DND-41 (cell line): ENCODE measurements around the gene MGAT5B.

Source experiments
- ATAC-seq: fragments of 200-7000 bp; cut with Tn5 transposase; 3 replicates; pipeline ENCODE4 v1.9.1; 2021; ENCODE audit warnings: low read depth; ENCODE audit not compliant: insufficient read depth
- DNase-seq: peaks from one replicate; pipeline ENCODE4 v3.0.0-alpha.2; 2020
- H2AFZ ChIP-seq: 2 replicates; pipeline ENCODE4 v1.6.0; 2012; ENCODE audit warnings: low read depth, low read length
- H3K27ac ChIP-seq: 2 replicates; pipeline ENCODE4 v1.5.1; 2012; ENCODE audit warnings: low read length, inconsistent platforms
- H3K27me3 ChIP-seq: fragments of 200-600 bp; sonication (generic); 2 replicates; pipeline ENCODE4 v1.6.0; 2012; ENCODE audit warnings: low read length, mild to moderate bottlenecking, inconsistent platforms; ENCODE audit not compliant: insufficient read depth, poor library complexity
- H3K36me3 ChIP-seq: 2 replicates; pipeline ENCODE4 v1.5.1; 2012; ENCODE audit warnings: low read length, inconsistent platforms; ENCODE audit not compliant: insufficient read depth
- H3K4me1 ChIP-seq: 2 replicates; pipeline ENCODE4 v1.5.1; 2012; ENCODE audit warnings: mild to moderate bottlenecking, low read length; ENCODE audit not compliant: insufficient read depth
- H3K4me2 ChIP-seq: 2 replicates; pipeline ENCODE4 v1.6.0; 2012; ENCODE audit warnings: mild to moderate bottlenecking, moderate library complexity, low read length, inconsistent platforms; ENCODE audit not compliant: insufficient read depth
- H3K4me3 ChIP-seq, 2 experiments: fragments of 200-600 bp in 1 of 2; shearing (Covaris generic) in 1 of 2; 2 replicates each; pipeline ENCODE4 v1.5.1; 2012 to 2016; ENCODE audit warnings: inconsistent platforms in 2 of 2, low read length in 2 of 2, mild to moderate bottlenecking in 2 of 2, low read depth in 1 of 2, moderate library complexity in 1 of 2
- H3K79me2 ChIP-seq: 2 replicates; pipeline ENCODE4 v1.6.0; 2012; ENCODE audit warnings: low read length, inconsistent platforms; ENCODE audit not compliant: insufficient read depth
- H3K9ac ChIP-seq: 2 replicates; pipeline ENCODE4 v1.6.0; 2012; ENCODE audit warnings: low read depth, mild to moderate bottlenecking, inconsistent platforms, low read length, moderate library complexity
- H3K9me3 ChIP-seq: 2 replicates; pipeline ENCODE4 v1.5.1; 2012; ENCODE audit warnings: low read length, moderate library complexity, mild to moderate bottlenecking, inconsistent platforms; ENCODE audit not compliant: insufficient read depth, severe bottlenecking
- H4K20me1 ChIP-seq: 2 replicates; pipeline ENCODE4 v1.6.0; 2012; ENCODE audit warnings: low read length; ENCODE audit not compliant: insufficient read depth
- CTCF ChIP-seq: IDR thresholded peaks from 2 replicates; pipeline ENCODE4 v1.5.1; 2012; ENCODE audit warnings: borderline replicate concordance, low read length, moderate library complexity, mild to moderate bottlenecking; ENCODE audit not compliant: poor library complexity, severe bottlenecking; ENCODE audit errors: extremely low read depth
- EZH2 ChIP-seq: IDR thresholded peaks from 3 replicates; pipeline ENCODE4 v1.6.1; 2012; ENCODE audit warnings: borderline replicate concordance, low read depth, mild to moderate bottlenecking, moderate library complexity, low read length, inconsistent platforms; ENCODE audit not compliant: severe bottlenecking

The MGAT5B gene

GRCh38 chr17:76948726-76949342 lies 80.6 kb downstream of the MGAT5B start:
- no peaks in the 10 kb centered on the region for H3K4me1 ChIP-seq
- TF ChIP-seq CTCF (no peak), EZH2 (no peak)
- no peak for DNase-seq
- no peak for ATAC-seq
- no peaks in the 10 kb centered on the region for H4K20me1 ChIP-seq
- H3K9me3 ChIP-seq = no peaks in the 10 kb centered on the region
- H3K27me3 ChIP-seq = no peaks in the 10 kb centered on the region
- no peak overlapping the region for H2AFZ ChIP-seq
- no peaks in the 10 kb centered on the region for H3K36me3 ChIP-seq
- no peaks in the 10 kb centered on the region for H3K79me2 ChIP-seq
- H3K9ac ChIP-seq = no peak overlapping the region
- H3K27ac ChIP-seq = no peak overlapping the region
- no peak overlapping the region for H3K4me3 ChIP-seq
- no peak overlapping the region for H3K4me2 ChIP-seq

GRCh38 chr17:76949913-76950695 lies 81.9 kb downstream of the MGAT5B start:
- no peaks in the 10 kb centered on the region for H3K9me3 ChIP-seq
- no peak overlapping the region for H3K4me2 ChIP-seq
- no peak overlapping the region for H3K4me3 ChIP-seq
- H3K27ac ChIP-seq = no peak overlapping the region
- no peak overlapping the region for H3K9ac ChIP-seq
- H4K20me1 ChIP-seq = no peaks in the 10 kb centered on the region
- TF ChIP-seq EZH2 = no peak
- DNase-seq (no peak), ATAC-seq (no peak)
- H3K36me3 ChIP-seq = no peaks in the 10 kb centered on the region
- no peaks in the 10 kb centered on the region for H3K79me2 ChIP-seq
- no peak overlapping the region for H2AFZ ChIP-seq
- H3K27me3 ChIP-seq = no peaks in the 10 kb centered on the region
- H3K4me1 ChIP-seq = no peaks in the 10 kb centered on the region

- Histone ChIP-seq H2AFZ (no peak overlapping the region), H3K4me1 (no peaks in the 10 kb centered on the region), H3K9me3 (no peaks in the 10 kb centered on the region), H3K4me3 (no peak overlapping the region), H3K9ac (no peak overlapping the region), H3K79me2 (no peaks in the 10 kb centered on the region), H4K20me1 (no peaks in the 10 kb centered on the region), H3K27ac (no peak overlapping the region), H3K4me2 (no peak overlapping the region), H3K27me3 (no peaks in the 10 kb centered on the region), H3K36me3 (no peaks in the 10 kb centered on the region)
- DNase-seq (no peak), ATAC-seq (no peak)
- TF ChIP-seq CTCF (no peak), EZH2 (no peak)
Measured at GRCh38 chr17:76951375-76951905, 83.2 kb downstream of the MGAT5B start.

- Histone ChIP-seq H3K36me3 (no peaks in the 10 kb centered on the region), H3K4me1 (no peaks in the 10 kb centered on the region), H4K20me1 (no peaks in the 10 kb centered on the region), H2AFZ (no peak overlapping the region), H3K27me3 (no peaks in the 10 kb centered on the region), H3K4me2 (no peak overlapping the region), H3K9ac (no peak overlapping the region), H3K79me2 (no peaks in the 10 kb centered on the region), H3K4me3 (no peak overlapping the region), H3K27ac (no peak overlapping the region), H3K9me3 (no peaks in the 10 kb centered on the region)
- no peak for DNase-seq
- ATAC-seq = no peak
- no peak for TF ChIP-seq CTCF
- TF ChIP-seq EZH2 = no peak
Measured at GRCh38 chr17:76952402-76952801, 84.2 kb downstream of the MGAT5B start.
